Liver (tissue), 9 donors: ENCODE data around the gene INPP5A. TPM values are rescaled to one million over a fixed set of nuclear protein-coding genes. Genes with fewer than 3 reads are reported as not detected.

ENCODE experiments used
- DNase-seq: peaks from one replicate; pipeline ENCODE4 v3.0.0-alpha.2; 2017; ENCODE audit warnings: low spot score
- H3K27ac ChIP-seq, 2 donors: one replicate each; pipeline ENCODE4 v1.7.0; 2013; ENCODE audit warnings: inconsistent platforms in 2 of 2, low read length in 2 of 2, control low read depth in 1 of 2, low read depth in 1 of 2, mild to moderate bottlenecking in 1 of 2
- H3K27me3 ChIP-seq, 4 donors: one replicate each; pipeline versions ENCODE4 v1.6.1 to v1.7.0; 2013; ENCODE audit warnings: low read length in 3 of 4, inconsistent platforms in 1 of 4, mild to moderate bottlenecking in 1 of 4, moderate library complexity in 1 of 4; ENCODE audit not compliant: control insufficient read depth in 4 of 4, insufficient read depth in 4 of 4
- H3K36me3 ChIP-seq, 4 donors: one replicate each; pipeline versions ENCODE4 v1.6.1 to v1.7.0; 2013; ENCODE audit warnings: low read length in 3 of 4, mild to moderate bottlenecking in 3 of 4, low read depth in 1 of 4, moderate library complexity in 1 of 4; ENCODE audit not compliant: control insufficient read depth in 4 of 4, insufficient read depth in 3 of 4
- H3K4me1 ChIP-seq, 4 donors: one replicate each; pipeline versions ENCODE4 v1.6.1 to v1.7.0; 2013; ENCODE audit warnings: low read length in 3 of 4, mild to moderate bottlenecking in 3 of 4, moderate library complexity in 1 of 4; ENCODE audit not compliant: control insufficient read depth in 4 of 4, insufficient read depth in 4 of 4
- H3K4me3 ChIP-seq, 3 donors: one replicate each; pipeline versions ENCODE4 v1.6.1 to v1.7.0; 2013; ENCODE audit warnings: low read length in 3 of 3, control low read depth in 1 of 3, low read depth in 1 of 3, mild to moderate bottlenecking in 1 of 3
- H3K9ac ChIP-seq, 2 donors: one replicate each; pipeline ENCODE4 v1.7.0; 2013; ENCODE audit warnings: low read length in 2 of 2, mild to moderate bottlenecking in 2 of 2, moderate library complexity in 2 of 2, control low read depth in 1 of 2, low read depth in 1 of 2
- H3K9me3 ChIP-seq, 4 donors: one replicate each; pipeline versions ENCODE4 v1.6.1 to v1.7.0; 2013; ENCODE audit warnings: low read length in 3 of 4; ENCODE audit not compliant: control insufficient read depth in 4 of 4
- ATF3 ChIP-seq: IDR thresholded peaks from 2 replicates; pipeline ENCODE4 v1.6.1; 2016; ENCODE audit warnings: antibody characterized with exemption
- CTCF ChIP-seq: fragments of 150-350 bp; IDR thresholded peaks from 2 replicates; pipeline ENCODE4 v1.5.1; 2017; ENCODE audit warnings: improper control_type of control experiment, low read depth, low read length; ENCODE audit not compliant: missing input control
- EGR1 ChIP-seq, 2 donors: IDR thresholded peaks; 2 replicates each; pipeline ENCODE4 v1.6.1; 2016 to 2018; ENCODE audit warnings: antibody characterized with exemption in 2 of 2, low read depth in 2 of 2
- FOXA1 ChIP-seq: IDR thresholded peaks from 2 replicates; pipeline ENCODE4 v1.6.1; 2016; ENCODE audit warnings: antibody characterized with exemption
- FOXA2 ChIP-seq: IDR thresholded peaks from 2 replicates; pipeline ENCODE4 v1.6.1; 2016; ENCODE audit warnings: antibody characterized with exemption
- GABPA ChIP-seq, 2 donors: IDR thresholded peaks in 1 of 2; conservative IDR thresholded peaks in 1 of 2; 2 replicates each; pipeline ENCODE4 v1.6.1; 2016; ENCODE audit warnings: antibody characterized with exemption in 2 of 2, mild to moderate bottlenecking in 1 of 2, moderate library complexity in 1 of 2
- HNF4A ChIP-seq, 2 donors: conservative IDR thresholded peaks; 2 replicates each; pipeline ENCODE4 v1.6.1; 2016; ENCODE audit warnings: antibody characterized with exemption in 2 of 2, mild to moderate bottlenecking in 2 of 2
- HNF4G ChIP-seq: IDR thresholded peaks from 2 replicates; pipeline ENCODE4 v1.6.1; 2016; ENCODE audit warnings: antibody characterized with exemption
- JUND ChIP-seq, 2 donors: IDR thresholded peaks; 2 replicates each; pipeline ENCODE4 v1.6.1; 2016; ENCODE audit warnings: antibody characterized with exemption in 2 of 2
- MAX ChIP-seq: IDR thresholded peaks from 2 replicates; pipeline ENCODE4 v1.6.1; 2016; ENCODE audit warnings: antibody characterized with exemption
- NR2F2 ChIP-seq: IDR thresholded peaks from 2 replicates; pipeline ENCODE4 v1.6.1; 2016; ENCODE audit warnings: antibody characterized with exemption
- RAD21 ChIP-seq, 2 donors: IDR thresholded peaks; 2 replicates each; pipeline ENCODE4 v1.6.1; 2016; ENCODE audit warnings: antibody characterized with exemption in 2 of 2, mild to moderate bottlenecking in 2 of 2
- REST ChIP-seq: IDR thresholded peaks from 2 replicates; pipeline ENCODE4 v1.6.1; 2016; ENCODE audit warnings: antibody characterized with exemption, mild to moderate bottlenecking
- RXRA ChIP-seq, 2 donors: IDR thresholded peaks; 2 replicates each; pipeline ENCODE4 v1.6.1; 2017 to 2018; ENCODE audit warnings: antibody characterized with exemption in 2 of 2, mild to moderate bottlenecking in 1 of 2
- SP1 ChIP-seq: IDR thresholded peaks from 2 replicates; pipeline ENCODE4 v1.6.1; 2018; ENCODE audit warnings: antibody characterized with exemption, mild to moderate bottlenecking
- TAF1 ChIP-seq: conservative IDR thresholded peaks from 2 replicates; pipeline ENCODE4 v1.6.1; 2016; ENCODE audit warnings: antibody characterized with exemption, mild to moderate bottlenecking
- YY1 ChIP-seq: IDR thresholded peaks from 2 replicates; pipeline ENCODE4 v1.6.1; 2016; ENCODE audit warnings: antibody characterized with exemption, mild to moderate bottlenecking
- ZBTB33 ChIP-seq: IDR thresholded peaks from 2 replicates; pipeline ENCODE4 v1.6.1; 2016; ENCODE audit warnings: antibody characterized with exemption
- WGBS: extraction: QIAGEN DNeasy Blood & Tissue Kit; methylation state at CpG from one replicate; pipeline ENCODE4 v1.1.7; 2013; 5-methylcytosine and 5-hydroxymethylcytosine counted together
- polyA plus RNA-seq, 2 donors: library from polyadenylated mRNA; stranded (reverse) in 1 of 2; unstranded in 1 of 2; fragments of 200-250 nt in 1 of 2; fragments of >200 nt in 1 of 2; fragmentation: Nextera tagmentation in 1 of 2; extraction: Ambion mirVana in 1 of 2; gene quantifications; one replicate each; pipeline versions ENCODE4 v1.2.1 to v1.2.3, GENCODE V29; 2013 to 2015
- total RNA-seq, 2 donors: library from RNA; depleted of rRNA; stranded (reverse); fragments of >200 nt; gene quantifications; one replicate each; pipeline ENCODE4 v1.2.3, GENCODE V29; 2014
- donor health status: healthy.
- donor health status: healthy.
- donor health status: healthy.
- donor health status: healthy.
- donor health status: healthy.

The INPP5A gene
- total and polyA plus RNA-seq, 4 donors = 4.3 to 26.5 (median 10.9) TPM

DNA sequence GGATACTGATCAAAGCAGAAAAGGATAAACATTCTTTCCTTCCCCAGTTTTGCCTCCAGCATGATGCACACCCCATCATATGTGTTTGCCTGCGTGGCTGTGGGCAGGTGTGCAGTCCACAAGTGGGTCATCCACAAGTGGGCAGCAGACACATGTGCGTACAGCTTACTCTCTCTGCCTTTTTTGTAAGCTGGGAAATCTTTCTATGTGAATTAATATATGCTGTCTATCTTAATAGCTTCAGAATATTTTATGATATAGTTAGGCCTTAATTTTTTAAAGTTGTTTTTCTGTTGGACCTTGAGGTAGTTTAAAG is 80.1 kb downstream of the INPP5A start:
- H3K9ac ChIP-seq = no peak overlapping the region
- no peak for DNase-seq
- no peaks in the 10 kb centered on the region for H3K27me3 ChIP-seq
- WGBS = 99% methylated on average over 2 of the region's 2 CpGs
- H3K4me3 ChIP-seq = no peak overlapping the region
- H3K9me3 ChIP-seq = peaks cover 0 to 2% (median under 1%) of the 10 kb centered on the region in 4 donors
- H3K4me1 ChIP-seq = no peaks in the 10 kb centered on the region
- no peak overlapping the region for H3K27ac ChIP-seq
- H3K36me3 ChIP-seq = no peaks in the 10 kb centered on the region
- TF ChIP-seq EGR1 (IDR thresholded peaks at IDR 0.05; ENCODE audit: low read depth in 2 of 2) (no peak), TAF1 (no peak), HNF4G (no peak), FOXA2 (no peak), RAD21 (IDR thresholded peaks at IDR 0.05) (no peak), GABPA (IDR thresholded peaks at IDR 0.05 in 1 of 2, conservative IDR thresholded peaks at IDR 0.05 in 1 of 2) (no peak), JUND (IDR thresholded peaks at IDR 0.05) (no peak), ZBTB33 (no peak), SP1 (no peak), NR2F2 (no peak), HNF4A (conservative IDR thresholded peaks at IDR 0.05) (no peak), RXRA (IDR thresholded peaks at IDR 0.05) (no peak), YY1 (no peak), FOXA1 (no peak), ATF3 (no peak), REST (no peak), MAX (no peak), CTCF (no peak)
